Fibroblast of peridontal ligament (primary cell): Measurements from ENCODE around the gene SYT3.
A peak's percentile ranks its signal among the peaks of the same experiment; 100 is the strongest.

Experiments used
- DNase-seq: peaks from one replicate; pipeline ENCODE4 v3.0.0-alpha.2; 2010; ENCODE audit errors: extremely low read depth

Gene SYT3, protein sequence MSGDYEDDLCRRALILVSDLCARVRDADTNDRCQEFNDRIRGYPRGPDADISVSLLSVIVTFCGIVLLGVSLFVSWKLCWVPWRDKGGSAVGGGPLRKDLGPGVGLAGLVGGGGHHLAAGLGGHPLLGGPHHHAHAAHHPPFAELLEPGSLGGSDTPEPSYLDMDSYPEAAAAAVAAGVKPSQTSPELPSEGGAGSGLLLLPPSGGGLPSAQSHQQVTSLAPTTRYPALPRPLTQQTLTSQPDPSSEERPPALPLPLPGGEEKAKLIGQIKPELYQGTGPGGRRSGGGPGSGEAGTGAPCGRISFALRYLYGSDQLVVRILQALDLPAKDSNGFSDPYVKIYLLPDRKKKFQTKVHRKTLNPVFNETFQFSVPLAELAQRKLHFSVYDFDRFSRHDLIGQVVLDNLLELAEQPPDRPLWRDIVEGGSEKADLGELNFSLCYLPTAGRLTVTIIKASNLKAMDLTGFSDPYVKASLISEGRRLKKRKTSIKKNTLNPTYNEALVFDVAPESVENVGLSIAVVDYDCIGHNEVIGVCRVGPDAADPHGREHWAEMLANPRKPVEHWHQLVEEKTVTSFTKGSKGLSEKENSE

DNA sequence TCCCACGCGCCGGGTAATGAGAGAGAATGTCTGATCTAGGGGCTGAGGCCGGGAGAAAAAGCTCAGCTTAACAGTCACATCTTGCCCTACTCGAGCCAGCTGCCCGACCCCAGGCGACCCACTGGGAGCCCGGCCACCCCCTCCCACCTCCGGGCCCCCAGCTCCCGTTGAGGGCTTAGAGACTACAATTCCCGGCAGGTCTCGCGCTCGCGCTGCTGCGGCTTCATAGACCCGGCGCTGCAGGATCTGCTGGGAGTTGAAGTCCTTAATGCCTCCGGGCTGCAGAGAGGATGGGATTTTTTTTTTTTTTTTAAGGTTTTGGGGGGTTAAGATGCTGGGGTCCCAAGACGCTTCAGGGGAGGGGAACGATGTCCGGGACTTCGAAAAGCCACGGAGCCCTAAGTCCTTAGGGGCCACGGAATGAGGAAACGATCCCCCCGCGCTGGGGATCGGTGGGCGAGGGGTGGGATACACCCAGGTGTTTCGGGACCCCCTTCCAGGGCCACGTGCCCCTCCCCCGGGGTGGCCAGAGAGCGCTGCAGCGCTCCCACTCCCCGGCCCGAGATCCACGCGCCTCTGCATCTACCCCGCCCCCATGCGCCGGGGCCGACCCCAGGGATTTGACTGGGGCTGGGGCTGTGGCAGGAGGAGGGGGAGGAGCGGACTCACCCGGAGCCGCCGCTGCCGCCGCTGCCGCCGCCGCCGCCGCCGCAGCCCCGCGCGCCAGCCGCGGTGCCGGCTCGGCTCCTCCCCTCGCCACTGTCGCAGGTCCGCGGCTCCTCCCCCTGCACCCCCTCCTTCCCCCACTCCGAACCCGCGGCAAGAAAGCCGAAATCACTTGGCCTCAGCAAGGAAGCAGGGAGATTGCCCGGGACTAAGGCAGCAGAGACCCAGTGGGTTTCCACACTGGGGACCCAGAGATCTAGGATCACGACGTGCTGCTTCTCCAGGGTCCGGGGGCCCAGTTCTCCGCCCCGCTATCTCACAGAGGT, at the start of gene SYT3:
TSS of gene SYT3 (minus strand) at position 761 of the 992 bp plus-strand sequence. CDS start 2,470 bp downstream, outside the sequence.
- no peak for DNase-seq

GRCh38 chr19:50688766-50689165, 49.1 kb upstream of the SYT3 start:
- no peak for DNase-seq

GRCh38 chr19:50686310-50687032, 46.8 kb upstream of the SYT3 start:
- no peak for DNase-seq

- peak; percentile 41 for DNase-seq
Observed at GRCh38 chr19:50679177-50680125, 39.8 kb upstream of the SYT3 start.

DNA sequence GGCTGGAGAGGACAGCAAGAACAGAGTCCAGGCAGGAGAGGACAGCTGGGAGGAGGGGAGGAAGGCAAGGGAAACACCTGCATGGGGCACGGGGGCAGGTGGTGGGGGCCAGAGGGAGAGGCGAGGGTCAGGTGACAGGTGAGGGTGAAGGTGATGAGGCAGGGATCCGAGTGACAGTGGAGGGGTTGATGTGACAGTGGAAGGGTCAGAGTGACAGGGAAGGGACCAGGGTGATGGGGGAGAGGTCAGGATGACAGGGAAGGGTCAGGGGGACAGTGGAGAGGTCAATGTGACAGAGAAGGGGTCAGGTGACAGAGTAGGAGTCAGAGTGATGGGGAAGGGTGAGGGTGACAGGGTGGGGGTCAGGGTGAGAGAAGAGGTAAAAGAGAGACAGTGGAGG, 38.6 kb upstream of the SYT3 start:
- no peak for DNase-seq

GRCh38 chr19:50677636-50678035, 38.0 kb upstream of the SYT3 start:
- no peak for DNase-seq

DNA sequence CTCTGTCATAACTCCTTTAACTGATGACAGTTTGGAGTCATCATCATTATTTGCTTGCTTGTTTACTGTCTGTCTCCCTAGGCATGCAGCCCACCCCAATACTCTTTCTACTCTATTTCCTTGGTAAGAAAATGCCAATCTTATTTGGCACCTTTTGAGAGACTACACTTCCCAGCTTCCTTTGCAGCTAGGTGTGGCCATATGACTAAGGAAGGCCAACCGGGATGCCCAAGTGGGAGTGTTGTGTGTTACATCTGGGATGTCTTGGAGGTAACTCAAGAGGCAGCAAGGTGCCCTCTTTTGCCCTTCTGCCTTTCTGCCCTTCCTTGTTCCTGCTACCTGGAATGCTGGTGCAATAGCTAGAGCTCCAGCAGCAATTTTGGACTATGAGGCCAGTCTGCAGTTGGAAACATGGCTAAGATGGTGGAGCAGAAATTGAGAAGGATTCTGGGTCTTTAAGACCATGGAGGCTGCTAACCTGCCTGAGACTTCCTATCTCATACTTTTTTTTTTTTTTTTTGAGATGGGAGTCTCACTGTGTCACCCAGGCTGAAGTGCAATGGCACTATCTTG, 37.0 kb upstream of the SYT3 start:
- DNase-seq, result no peak

- no peak for DNase-seq
Observed at GRCh38 chr19:50673118-50673517, 33.4 kb upstream of the SYT3 start.

DNA sequence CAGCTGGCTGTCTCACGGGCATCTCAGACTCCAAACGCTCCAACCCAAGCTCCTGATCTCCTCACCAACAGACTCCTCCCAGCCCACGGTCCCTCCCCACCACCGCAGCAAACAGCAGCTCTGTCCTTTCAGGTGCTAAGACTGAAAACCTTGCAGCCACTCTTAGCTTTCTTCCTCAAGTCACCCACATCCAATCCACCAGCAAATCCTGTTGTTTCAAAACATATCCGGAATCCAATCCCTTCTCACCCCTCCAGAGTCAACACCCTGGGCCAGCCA, 30.4 kb upstream of the SYT3 start:
- DNase-seq, result no peak

GRCh38 chr19:50669302-50670101, 29.8 kb upstream of the SYT3 start:
- peak; percentile 34 for DNase-seq

GRCh38 chr19:50668879-50669278, 29.2 kb upstream of the SYT3 start:
- DNase-seq, result no peak

DNA sequence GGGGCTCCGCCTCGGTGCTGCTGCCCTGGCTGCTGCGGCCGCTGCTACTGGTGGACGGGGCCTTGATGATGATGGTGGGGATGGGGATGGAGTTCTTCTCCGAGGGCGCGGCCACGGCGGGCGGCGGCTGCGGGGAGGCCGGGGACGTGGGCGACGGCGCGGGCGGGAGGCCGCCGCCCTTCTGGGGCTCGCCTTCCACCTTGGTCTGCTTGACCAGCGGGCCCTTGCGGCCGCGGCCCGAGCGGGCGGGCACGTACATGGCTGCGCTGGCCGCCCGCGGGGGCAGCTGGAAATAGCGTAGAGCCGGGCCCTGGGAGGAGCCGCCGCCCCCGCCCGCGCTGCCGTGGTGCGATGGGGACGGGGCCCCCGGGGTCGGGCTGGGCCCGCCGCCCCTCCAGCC, 28.7 kb upstream of the SYT3 start:
- DNase-seq, result no peak

- no peak for DNase-seq
Observed at GRCh38 chr19:50667759-50668231, 28.1 kb upstream of the SYT3 start.

- DNase-seq, result no peak
Observed at GRCh38 chr19:50667177-50667758, 27.6 kb upstream of the SYT3 start.

- no peak for DNase-seq
Observed at GRCh38 chr19:50666346-50667176, 26.9 kb upstream of the SYT3 start.

- no peak for DNase-seq
Observed at GRCh38 chr19:50664204-50664603, 24.5 kb upstream of the SYT3 start.

DNA sequence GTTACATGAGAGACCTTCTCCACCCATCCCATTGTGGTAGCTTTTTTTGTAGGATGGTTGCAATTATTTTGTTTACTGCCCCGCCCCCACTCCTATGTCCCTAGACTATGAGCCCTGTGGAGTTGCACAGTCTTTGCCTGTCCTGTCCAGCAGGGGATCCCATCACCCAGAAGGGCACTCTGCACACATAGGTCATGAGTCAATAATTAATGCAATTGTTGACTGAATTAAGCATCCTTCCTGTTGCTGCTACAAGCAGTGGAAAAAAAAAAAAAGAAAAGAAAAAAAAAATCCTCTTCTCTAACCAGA, 23.8 kb upstream of the SYT3 start:
- DNase-seq, result no peak
